Mesenchymal stem cell (in vitro differentiated cells and primary cell): Measurements from ENCODE around the gene SPOCK3.

Experiments
- DNase-seq: peaks from one replicate; pipeline ENCODE4 v3.0.0-alpha.2; 2013
- H2AFZ ChIP-seq: one replicate; pipeline ENCODE4 v1.6.1; 2013; ENCODE audit warnings: low read depth, mild to moderate bottlenecking, control low read depth, inconsistent platforms, low read length, moderate library complexity
- H2AK5ac ChIP-seq: 2 replicates; pipeline ENCODE4 v1.6.1; 2013; ENCODE audit warnings: low read length, moderate library complexity, mild to moderate bottlenecking, inconsistent platforms; ENCODE audit not compliant: severe bottlenecking
- H2BK120ac ChIP-seq: one replicate; pipeline ENCODE4 v1.6.1; 2013; ENCODE audit warnings: low read depth, mild to moderate bottlenecking, inconsistent platforms, low read length, moderate library complexity
- H2BK12ac ChIP-seq, 2 experiments: one replicate each; pipeline ENCODE4 v1.6.1; 2013; ENCODE audit warnings: inconsistent platforms in 2 of 2, low read length in 2 of 2, mild to moderate bottlenecking in 2 of 2, moderate library complexity in 2 of 2, control low read depth in 1 of 2
- H2BK15ac ChIP-seq: one replicate; pipeline ENCODE4 v1.6.1; 2013; ENCODE audit warnings: mild to moderate bottlenecking, low read depth, inconsistent platforms; ENCODE audit not compliant: poor library complexity, severe bottlenecking
- H2BK5ac ChIP-seq: 2 replicates; pipeline ENCODE4 v1.6.1; 2013; ENCODE audit warnings: low read depth, mild to moderate bottlenecking, low read length, control low read depth, inconsistent platforms; ENCODE audit not compliant: poor library complexity, severe bottlenecking
- H3K14ac ChIP-seq, 2 experiments: one replicate each; pipeline ENCODE4 v1.6.1; 2013; ENCODE audit warnings: inconsistent platforms in 2 of 2, low read length in 2 of 2, control low read depth in 1 of 2, mild to moderate bottlenecking in 1 of 2, moderate library complexity in 1 of 2
- H3K18ac ChIP-seq, 2 experiments: one replicate each; pipeline ENCODE4 v1.6.1; 2013; ENCODE audit warnings: inconsistent platforms in 2 of 2, low read length in 2 of 2, control low read depth in 1 of 2, low read depth in 1 of 2, mild to moderate bottlenecking in 1 of 2
- H3K23ac ChIP-seq, 2 experiments: one replicate each; pipeline ENCODE4 v1.6.1; 2013; ENCODE audit warnings: inconsistent platforms in 2 of 2, low read length in 2 of 2, mild to moderate bottlenecking in 2 of 2, moderate library complexity in 2 of 2, control low read depth in 1 of 2
- H3K27ac ChIP-seq: 2 replicates; pipeline ENCODE4 v1.5.1; 2013; ENCODE audit warnings: mild to moderate bottlenecking, moderate library complexity, low read length, control low read depth, inconsistent platforms; ENCODE audit not compliant: poor library complexity, severe bottlenecking
- H3K27me3 ChIP-seq, 2 experiments: 2 replicates each; pipeline versions ENCODE4 v1.6.1 to v1.7.0; 2013; ENCODE audit warnings: low read length in 2 of 2, mild to moderate bottlenecking in 2 of 2, moderate library complexity in 2 of 2, control low read depth in 1 of 2, inconsistent platforms in 1 of 2; ENCODE audit not compliant: control insufficient read depth in 1 of 2, insufficient read depth in 1 of 2
- H3K36me3 ChIP-seq, 2 experiments: 2 replicates each; pipeline versions ENCODE4 v1.6.1 to v1.7.0; 2013; ENCODE audit warnings: low read length in 2 of 2, control low read depth in 1 of 2, inconsistent platforms in 1 of 2, low read depth in 1 of 2, mild to moderate bottlenecking in 1 of 2; ENCODE audit not compliant: insufficient read depth in 2 of 2, control insufficient read depth in 1 of 2
- H3K4ac ChIP-seq, 2 experiments: one replicate each; pipeline ENCODE4 v1.6.1; 2013; ENCODE audit warnings: inconsistent platforms in 2 of 2, low read length in 2 of 2, mild to moderate bottlenecking in 2 of 2, moderate library complexity in 2 of 2, control low read depth in 1 of 2, low read depth in 1 of 2
- H3K4me1 ChIP-seq: 2 replicates; pipeline ENCODE4 v1.6.1; 2013; ENCODE audit warnings: low read depth, low read length, control low read depth; ENCODE audit not compliant: control insufficient read depth, insufficient read depth
- H3K4me2 ChIP-seq: 2 replicates; pipeline ENCODE4 v1.6.1; 2013; ENCODE audit warnings: low read length, mild to moderate bottlenecking, inconsistent platforms; ENCODE audit not compliant: poor library complexity, severe bottlenecking
- H3K4me3 ChIP-seq, 2 experiments: 2 replicates each; pipeline versions ENCODE4 v1.5.1 to v1.7.0; 2013; ENCODE audit warnings: low read length in 2 of 2, mild to moderate bottlenecking in 2 of 2, control low read depth in 1 of 2, low read depth in 1 of 2; ENCODE audit not compliant: insufficient read depth in 1 of 2
- H3K79me1 ChIP-seq: replicated peaks from 2 replicates; pipeline ENCODE4 v1.6.1; 2013; ENCODE audit warnings: mild to moderate bottlenecking, control low read depth, low read length, inconsistent platforms; ENCODE audit not compliant: poor library complexity, severe bottlenecking
- H3K9ac ChIP-seq: 2 replicates; pipeline ENCODE4 v1.7.0; 2013; ENCODE audit warnings: mild to moderate bottlenecking, low read length, moderate library complexity
- H3K9me3 ChIP-seq: 2 replicates; pipeline ENCODE4 v1.7.0; 2013; ENCODE audit warnings: mild to moderate bottlenecking, low read length; ENCODE audit not compliant: control insufficient read depth
- H4K8ac ChIP-seq: one replicate; pipeline ENCODE4 v1.6.1; 2013; ENCODE audit warnings: inconsistent platforms, mild to moderate bottlenecking, low read length, moderate library complexity
- H4K91ac ChIP-seq: one replicate; pipeline ENCODE4 v1.6.1; 2013; ENCODE audit warnings: mild to moderate bottlenecking, low read length, inconsistent platforms
- WGBS: methylation state at CpG from one replicate; pipeline ENCODE4 v1.1.7; 2013; ENCODE audit warnings: mixed read lengths; 5-methylcytosine and 5-hydroxymethylcytosine counted together

Gene SPOCK3

DNA sequence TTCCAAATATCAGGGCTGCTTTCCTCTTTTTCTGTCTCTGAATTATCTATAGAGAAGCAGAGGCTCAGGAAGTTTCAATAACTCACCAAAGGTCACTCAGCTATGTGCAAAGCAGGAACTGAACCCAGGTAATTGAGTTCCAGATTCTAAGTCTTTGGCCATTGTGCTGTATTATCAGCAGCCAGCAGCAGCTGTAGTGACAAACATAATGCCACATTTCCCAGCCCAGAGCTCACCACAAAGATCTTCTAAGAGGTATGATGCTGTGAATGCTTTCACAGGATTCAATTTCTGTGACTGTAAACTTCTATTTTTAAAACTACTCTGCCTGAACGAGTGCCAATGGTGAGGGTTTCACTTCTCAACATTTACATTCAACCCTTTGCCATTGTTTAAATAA lies 56.4 kb downstream of the SPOCK3 start:
- no peak overlapping the region for H2BK5ac ChIP-seq
- H2AFZ ChIP-seq: no peak overlapping the region
- H3K4me1 ChIP-seq: no peaks in the 10 kb centered on the region
- H3K9ac ChIP-seq: no peak overlapping the region
- 53% methylated on average over 1 of the region's 1 CpG for WGBS
- H3K18ac ChIP-seq: no peak overlapping the region
- no peak overlapping the region for H2BK120ac ChIP-seq
- H2AK5ac ChIP-seq: no peak overlapping the region
- H3K27me3 ChIP-seq: no peaks in the 10 kb centered on the region
- DNase-seq: no peak
- no peak overlapping the region for H2BK15ac ChIP-seq
- no peaks in the 10 kb centered on the region for H3K36me3 ChIP-seq
- H3K4me2 ChIP-seq: no peak overlapping the region
- H4K8ac ChIP-seq: no peak overlapping the region
- no peaks in the 10 kb centered on the region for H3K79me1 ChIP-seq
- no peak overlapping the region for H2BK12ac ChIP-seq
- no peak overlapping the region for H3K4ac ChIP-seq
- H4K91ac ChIP-seq: no peak overlapping the region
- H3K4me3 ChIP-seq: no peak overlapping the region
- no peak overlapping the region for H3K27ac ChIP-seq
- no peak overlapping the region for H3K23ac ChIP-seq
- no peaks in the 10 kb centered on the region for H3K9me3 ChIP-seq
- H3K14ac ChIP-seq: no peak overlapping the region

DNA sequence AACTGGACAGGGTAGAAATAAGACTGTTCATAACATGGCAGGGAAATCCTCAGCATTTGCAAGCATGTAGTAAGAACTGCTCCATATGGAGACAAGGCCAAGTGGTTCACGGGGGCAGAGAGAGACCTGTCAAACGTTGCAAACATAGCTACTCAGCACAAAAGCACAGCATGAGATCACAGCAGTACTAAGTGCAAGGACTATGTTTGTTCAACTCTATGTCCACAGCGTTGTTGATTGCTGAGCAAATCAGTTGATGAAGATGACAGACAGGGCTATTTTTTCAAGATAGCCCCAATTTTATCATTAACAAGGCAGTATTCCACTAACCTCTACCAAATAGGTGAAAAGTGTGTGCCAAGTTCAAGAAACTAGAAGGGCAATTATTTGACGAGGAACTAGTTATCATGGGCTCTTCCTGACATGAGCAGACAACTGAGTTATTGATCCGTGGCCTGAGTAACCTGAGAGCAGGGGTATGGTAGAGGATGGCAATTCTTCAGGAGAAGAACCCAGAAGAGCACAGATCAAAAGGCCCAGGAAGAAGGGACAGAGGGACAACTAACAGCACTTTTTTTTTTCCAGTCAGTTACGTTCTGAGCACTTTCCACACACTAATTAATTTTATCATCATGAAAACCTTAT lies 57.4 kb downstream of the SPOCK3 start:
- Histone ChIP-seq H3K9ac (no peak overlapping the region), H3K14ac (no peak overlapping the region), H3K27ac (no peak overlapping the region), H3K79me1 (no peaks in the 10 kb centered on the region), H4K8ac (no peak overlapping the region), H2BK5ac (no peak overlapping the region), H2BK120ac (no peak overlapping the region), H2BK12ac (no peak overlapping the region), H3K36me3 (no peaks in the 10 kb centered on the region), H3K4ac (no peak overlapping the region), H3K4me2 (no peak overlapping the region), H4K91ac (no peak overlapping the region), H3K23ac (no peak overlapping the region), H3K27me3 (no peaks in the 10 kb centered on the region), H3K18ac (no peak overlapping the region), H3K4me1 (no peaks in the 10 kb centered on the region), H3K9me3 (no peaks in the 10 kb centered on the region), H2BK15ac (no peak overlapping the region), H3K4me3 (no peak overlapping the region), H2AFZ (no peak overlapping the region), H2AK5ac (no peak overlapping the region)
- DNase-seq: no peak
- WGBS: 60% methylated on average over 5 of the region's 6 CpGs

DNA sequence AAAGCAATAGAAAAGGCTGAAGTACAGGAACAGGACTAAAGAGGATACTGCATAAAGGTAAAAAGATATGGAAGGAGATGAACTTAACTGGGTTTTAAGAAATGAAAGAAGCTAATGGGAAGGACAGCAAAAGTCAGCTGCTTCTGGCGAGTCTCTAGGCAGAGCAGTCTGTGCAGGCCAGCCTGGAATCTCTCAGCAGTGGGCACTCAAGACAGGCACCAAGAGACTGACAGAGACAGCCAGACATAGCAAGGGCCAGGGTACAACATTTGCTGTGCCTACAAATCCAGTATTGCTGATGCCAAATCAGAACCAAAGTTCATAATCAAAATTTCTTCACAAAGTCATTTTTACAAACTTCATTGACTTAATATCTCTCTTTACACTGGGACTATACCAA lies 62.4 kb downstream of the SPOCK3 start:
- H3K79me1 ChIP-seq: no peaks in the 10 kb centered on the region
- no peak overlapping the region for H4K8ac ChIP-seq
- no peaks in the 10 kb centered on the region for H3K27me3 ChIP-seq
- no peaks in the 10 kb centered on the region for H3K4me1 ChIP-seq
- H3K9me3 ChIP-seq: no peaks in the 10 kb centered on the region
- no peak overlapping the region for H2AFZ ChIP-seq
- no peak overlapping the region for H3K27ac ChIP-seq
- no peak overlapping the region for H3K4me3 ChIP-seq
- peak overlapping the region in 1 of 2 experiments; percentile 89 for H3K14ac ChIP-seq
- no peak overlapping the region for H2BK5ac ChIP-seq
- no peak overlapping the region for H3K4me2 ChIP-seq
- no peak overlapping the region for H3K9ac ChIP-seq
- H4K91ac ChIP-seq: no peak overlapping the region
- H3K36me3 ChIP-seq: no peaks in the 10 kb centered on the region
- H3K23ac ChIP-seq: no peak overlapping the region
- no peak overlapping the region for H2BK120ac ChIP-seq
- 62% methylated on average over 1 of the region's 1 CpG for WGBS
- no peak for DNase-seq
- H2AK5ac ChIP-seq: no peak overlapping the region
- H3K18ac ChIP-seq: no peak overlapping the region
- no peak overlapping the region for H2BK12ac ChIP-seq
- H2BK15ac ChIP-seq: no peak overlapping the region
- no peak overlapping the region for H3K4ac ChIP-seq

DNA sequence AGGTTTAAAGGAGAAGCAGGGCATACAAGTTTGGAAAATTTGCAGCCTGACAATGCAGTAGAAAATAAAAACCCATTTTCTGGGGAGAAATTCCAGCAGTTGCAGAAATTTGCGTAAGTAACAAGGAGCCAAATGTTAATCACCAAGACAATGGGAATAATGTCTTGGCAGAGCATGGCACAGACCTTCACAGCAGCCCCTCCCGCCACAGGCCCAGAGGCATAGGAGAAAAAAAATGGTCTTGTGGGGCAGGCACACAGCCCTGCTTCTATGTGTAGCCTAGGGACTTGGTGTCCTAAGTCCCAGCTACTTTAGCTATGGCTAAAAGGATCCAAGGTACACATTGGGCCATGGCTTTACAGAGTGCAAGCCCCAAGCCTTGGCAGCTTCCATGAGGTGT lies 65.7 kb downstream of the SPOCK3 start:
- Histone ChIP-seq H2BK120ac (no peak overlapping the region), H3K14ac (no peak overlapping the region), H3K9ac (no peak overlapping the region), H2BK15ac (no peak overlapping the region), H3K23ac (no peak overlapping the region), H2BK5ac (no peak overlapping the region), H3K9me3 (no peaks in the 10 kb centered on the region), H3K18ac (no peak overlapping the region), H2AK5ac (no peak overlapping the region), H3K79me1 (no peaks in the 10 kb centered on the region), H3K27me3 (no peaks in the 10 kb centered on the region), H2AFZ (no peak overlapping the region), H4K91ac (no peak overlapping the region), H3K4me2 (no peak overlapping the region), H3K4me3 (no peak overlapping the region), H3K4ac (no peak overlapping the region), H2BK12ac (no peak overlapping the region), H4K8ac (no peak overlapping the region), H3K4me1 (no peaks in the 10 kb centered on the region), H3K36me3 (no peaks in the 10 kb centered on the region), H3K27ac (no peak overlapping the region)
- DNase-seq: no peak
- WGBS: 84% methylated on average over 2 of the region's 2 CpGs
